Glomerular visceral epithelial cell (primary cell): ENCODE data around the gene TMEM259.

Experiments
- DNase-seq: peaks from one replicate; pipeline ENCODE4 v3.0.0-alpha.2; 2016; ENCODE audit errors: extremely low spot score

Gene TMEM259

DNA sequence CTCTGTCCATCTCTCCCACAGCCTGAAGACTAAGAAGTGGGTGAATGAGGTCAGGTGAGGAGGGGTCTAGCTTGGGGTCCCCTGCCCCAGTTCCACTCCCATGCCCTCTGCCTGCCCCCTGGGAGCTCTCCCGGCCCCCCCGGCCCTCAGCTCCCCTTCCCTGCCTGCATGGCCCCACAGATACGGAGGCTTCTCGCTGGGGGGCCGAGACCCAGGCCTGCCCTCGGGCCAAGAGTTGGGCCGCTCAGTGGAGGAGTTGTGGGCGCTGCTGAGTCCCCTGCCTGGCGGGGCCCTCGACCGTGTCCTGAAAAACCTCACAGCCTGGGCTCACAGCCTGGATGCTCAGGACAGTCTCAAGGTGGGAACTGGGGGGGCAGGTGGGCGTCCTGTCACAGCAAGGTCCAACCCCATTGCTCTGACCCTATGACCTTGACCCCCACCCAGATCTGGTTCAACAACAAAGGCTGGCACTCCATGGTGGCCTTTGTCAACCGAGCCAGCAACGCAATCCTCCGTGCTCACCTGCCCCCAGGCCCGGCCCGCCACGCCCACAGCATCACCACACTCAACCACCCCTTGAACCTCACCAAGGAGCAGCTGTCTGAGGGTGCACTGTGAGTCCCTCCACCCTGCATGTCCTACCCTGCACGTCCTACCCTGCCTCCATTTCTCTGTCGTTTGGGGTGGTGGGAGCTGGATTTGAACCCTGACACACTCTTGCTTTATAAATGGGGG lies 35.1 kb upstream of the TMEM259 start:
- DNase-seq: no peak

GRCh38 chr19:1055028-1055425 lies 34.1 kb upstream of the TMEM259 start:
- DNase-seq: no peak

DNA sequence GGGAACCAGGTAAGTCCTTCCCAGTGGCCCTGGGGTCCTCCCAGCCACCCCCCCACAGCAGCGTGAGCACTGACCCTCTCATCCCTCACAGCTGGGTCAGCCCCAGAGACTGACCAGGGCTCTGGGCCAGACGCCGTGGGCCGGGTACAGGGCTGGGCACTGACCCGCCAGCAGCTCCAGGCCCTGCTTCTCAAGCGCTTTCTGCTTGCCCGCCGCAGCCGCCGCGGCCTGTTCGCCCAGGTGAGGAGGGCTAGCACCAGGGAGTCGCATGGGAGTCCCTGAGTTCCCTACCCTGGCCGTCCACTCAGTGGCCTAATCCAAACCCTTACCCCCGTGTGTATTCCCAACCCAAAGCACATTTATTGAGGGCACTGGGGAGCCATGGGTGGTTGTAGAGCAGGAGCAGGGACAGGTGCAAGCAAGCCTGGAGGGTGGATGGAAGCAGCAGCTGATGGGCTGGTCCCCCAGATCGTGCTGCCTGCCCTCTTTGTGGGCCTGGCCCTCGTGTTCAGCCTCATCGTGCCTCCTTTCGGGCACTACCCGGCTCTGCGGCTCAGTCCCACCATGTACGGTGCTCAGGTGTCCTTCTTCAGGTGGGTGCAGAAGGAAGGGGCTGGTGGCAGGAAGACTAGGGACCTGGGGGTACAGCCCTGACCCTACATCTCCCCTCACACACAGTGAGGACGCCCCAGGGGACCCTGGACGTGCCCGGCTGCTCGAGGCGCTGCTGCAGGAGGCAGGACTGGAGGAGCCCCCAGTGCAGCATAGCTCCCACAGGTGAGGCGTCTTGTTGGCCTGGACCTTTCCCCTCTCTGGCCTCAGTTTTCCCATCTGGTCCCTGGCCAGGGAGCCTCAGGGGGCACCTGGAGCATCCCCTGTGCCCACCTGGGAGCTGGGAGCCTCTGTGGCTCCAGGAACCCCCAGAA lies 33.4 kb upstream of the TMEM259 start:
- DNase-seq: no peak

- no peak for DNase-seq
These were observed 32.5 kb upstream of the TMEM259 start for GRCh38 chr19:1053176-1054101.

DNA sequence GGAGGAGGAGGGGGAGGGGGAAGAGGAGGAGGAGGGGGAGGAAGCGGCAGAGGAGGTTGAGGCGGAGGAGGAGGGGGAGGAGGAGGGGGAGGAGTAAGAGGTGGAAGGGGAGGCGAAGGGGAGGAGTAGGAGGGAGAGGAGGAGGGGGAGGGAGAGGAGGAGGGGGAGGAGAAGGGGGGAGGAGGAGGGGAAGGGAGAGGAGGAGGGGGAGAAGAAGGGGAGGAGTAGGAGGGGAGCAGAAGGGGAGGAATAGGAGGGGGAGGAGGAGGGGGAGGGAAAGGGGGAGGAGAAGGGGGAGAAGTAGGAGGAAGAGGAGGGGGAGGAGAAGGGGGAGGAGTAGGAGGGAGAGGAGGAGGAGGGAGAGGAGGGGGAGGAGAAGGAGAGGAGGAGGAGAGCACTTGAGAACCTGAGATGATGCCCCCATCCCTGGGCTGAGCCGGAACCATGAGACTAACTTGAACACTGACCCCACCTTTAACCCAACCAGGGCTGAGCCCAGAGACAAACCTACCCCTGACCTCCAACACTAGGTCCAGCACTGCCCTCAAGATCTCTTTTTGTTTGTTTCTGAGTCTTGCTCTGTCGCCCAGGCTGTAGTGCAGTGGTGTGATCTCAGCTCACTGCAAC lies 31.5 kb upstream of the TMEM259 start:
- DNase-seq: no peak

GRCh38 chr19:1051791-1052190 lies 30.9 kb upstream of the TMEM259 start:
- DNase-seq: no peak

DNA sequence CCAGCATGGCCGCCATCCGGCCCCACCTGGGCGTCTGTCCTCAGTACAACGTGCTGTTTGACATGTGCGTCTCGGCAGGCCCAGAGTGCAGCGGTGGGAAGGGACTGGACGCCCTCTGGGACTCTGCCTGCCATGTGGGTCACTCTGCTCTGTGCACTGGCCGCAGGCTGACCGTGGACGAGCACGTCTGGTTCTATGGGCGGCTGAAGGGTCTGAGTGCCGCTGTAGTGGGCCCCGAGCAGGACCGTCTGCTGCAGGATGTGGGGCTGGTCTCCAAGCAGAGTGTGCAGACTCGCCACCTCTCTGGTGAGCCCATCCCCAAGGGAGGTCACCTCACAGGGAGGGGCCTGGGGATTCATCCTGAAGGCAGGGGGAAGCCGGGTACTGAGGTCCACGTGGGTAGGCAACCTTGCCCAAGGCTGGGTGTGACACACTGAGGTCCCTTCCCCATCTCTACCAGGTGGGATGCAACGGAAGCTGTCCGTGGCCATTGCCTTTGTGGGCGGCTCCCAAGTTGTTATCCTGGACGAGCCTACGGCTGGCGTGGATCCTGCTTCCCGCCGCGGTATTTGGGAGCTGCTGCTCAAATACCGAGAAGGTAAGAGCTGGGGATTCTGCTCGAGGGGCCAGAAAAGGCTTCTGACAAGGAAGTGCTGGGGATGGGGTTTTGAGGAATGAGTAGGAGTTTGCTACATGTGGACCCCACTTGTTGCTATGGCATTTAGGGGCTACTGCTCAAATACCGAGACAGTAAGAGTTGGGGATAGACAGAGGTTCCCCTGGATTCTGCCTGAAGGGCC lies 30.3 kb upstream of the TMEM259 start:
- no peak for DNase-seq

DNA sequence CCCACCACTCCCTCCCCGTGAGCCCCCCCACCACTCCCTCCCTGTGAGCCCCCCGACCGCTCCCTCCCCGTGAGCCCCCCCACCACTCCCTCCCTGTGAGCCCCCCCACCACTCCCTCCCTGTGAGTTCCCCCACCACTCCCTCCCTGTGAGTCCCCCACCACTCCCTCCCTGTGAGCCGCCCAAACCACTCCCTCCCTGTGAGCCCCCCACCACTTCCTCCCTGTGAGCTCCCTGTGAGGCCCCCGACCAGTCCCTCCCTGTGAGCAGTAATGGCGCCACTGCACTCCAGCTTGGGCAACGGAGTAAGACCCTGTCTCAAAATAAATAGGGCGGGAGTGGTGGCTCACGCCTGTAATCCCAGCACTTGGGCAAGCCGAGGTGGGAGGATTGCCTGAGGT lies 28.9 kb upstream of the TMEM259 start:
- no peak for DNase-seq

- DNase-seq: no peak
These were observed 28.2 kb upstream of the TMEM259 start for GRCh38 chr19:1049106-1049505.

- DNase-seq: no peak
These were observed 26.8 kb upstream of the TMEM259 start for GRCh38 chr19:1047696-1048147.

DNA sequence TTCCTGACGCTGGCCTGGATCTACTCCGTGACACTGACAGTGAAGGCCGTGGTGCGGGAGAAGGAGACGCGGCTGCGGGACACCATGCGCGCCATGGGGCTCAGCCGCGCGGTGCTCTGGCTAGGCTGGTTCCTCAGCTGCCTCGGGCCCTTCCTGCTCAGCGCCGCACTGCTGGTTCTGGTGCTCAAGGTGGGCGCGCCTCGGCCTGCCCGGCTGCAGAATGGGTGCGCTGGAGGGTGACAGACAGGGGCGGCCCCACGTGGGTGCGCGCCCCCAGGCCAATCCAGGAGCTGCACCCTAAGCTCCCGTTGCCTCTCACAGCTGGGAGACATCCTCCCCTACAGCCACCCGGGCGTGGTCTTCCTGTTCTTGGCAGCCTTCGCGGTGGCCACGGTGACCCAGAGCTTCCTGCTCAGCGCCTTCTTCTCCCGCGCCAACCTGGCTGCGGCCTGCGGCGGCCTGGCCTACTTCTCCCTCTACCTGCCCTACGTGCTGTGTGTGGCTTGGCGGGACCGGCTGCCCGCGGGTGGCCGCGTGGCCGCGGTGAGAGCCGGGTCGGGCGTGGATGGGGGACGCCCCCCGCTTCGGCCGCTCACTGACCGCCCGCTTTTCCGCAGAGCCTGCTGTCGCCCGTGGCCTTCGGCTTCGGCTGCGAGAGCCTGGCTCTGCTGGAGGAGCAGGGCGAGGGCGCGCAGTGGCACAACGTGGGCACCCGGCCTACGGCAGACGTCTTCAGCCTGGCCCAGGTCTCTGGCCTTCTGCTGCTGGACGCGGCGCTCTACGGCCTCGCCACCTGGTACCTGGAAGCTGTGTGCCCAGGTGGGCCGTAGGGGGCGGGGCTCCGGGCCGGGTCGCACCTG lies 26.1 kb upstream of the TMEM259 start:
- no peak for DNase-seq

- no peak for DNase-seq
These were observed 25.2 kb upstream of the TMEM259 start for GRCh38 chr19:1046117-1046626.

DNA sequence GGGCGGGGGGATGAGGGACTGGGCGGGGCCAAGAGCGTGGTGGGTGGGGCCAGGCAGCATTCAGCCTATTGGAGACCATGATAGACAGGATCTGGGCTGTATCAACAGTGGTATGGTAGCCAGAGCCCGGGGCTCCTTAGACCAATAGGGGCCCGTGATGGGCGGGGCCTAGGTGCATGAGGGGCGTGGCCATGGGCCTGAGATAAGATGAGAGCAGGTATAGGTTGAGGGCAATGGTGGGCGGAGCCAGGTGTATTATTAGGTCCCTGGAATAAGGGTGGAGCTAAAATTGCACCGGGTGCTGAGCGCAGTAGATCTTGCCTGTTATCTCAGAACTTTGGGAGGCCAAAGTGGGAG lies 24.3 kb upstream of the TMEM259 start:
- peak; percentile 52 for DNase-seq

- DNase-seq: no peak
These were observed 22.0 kb upstream of the TMEM259 start for GRCh38 chr19:1042689-1043511.

DNA sequence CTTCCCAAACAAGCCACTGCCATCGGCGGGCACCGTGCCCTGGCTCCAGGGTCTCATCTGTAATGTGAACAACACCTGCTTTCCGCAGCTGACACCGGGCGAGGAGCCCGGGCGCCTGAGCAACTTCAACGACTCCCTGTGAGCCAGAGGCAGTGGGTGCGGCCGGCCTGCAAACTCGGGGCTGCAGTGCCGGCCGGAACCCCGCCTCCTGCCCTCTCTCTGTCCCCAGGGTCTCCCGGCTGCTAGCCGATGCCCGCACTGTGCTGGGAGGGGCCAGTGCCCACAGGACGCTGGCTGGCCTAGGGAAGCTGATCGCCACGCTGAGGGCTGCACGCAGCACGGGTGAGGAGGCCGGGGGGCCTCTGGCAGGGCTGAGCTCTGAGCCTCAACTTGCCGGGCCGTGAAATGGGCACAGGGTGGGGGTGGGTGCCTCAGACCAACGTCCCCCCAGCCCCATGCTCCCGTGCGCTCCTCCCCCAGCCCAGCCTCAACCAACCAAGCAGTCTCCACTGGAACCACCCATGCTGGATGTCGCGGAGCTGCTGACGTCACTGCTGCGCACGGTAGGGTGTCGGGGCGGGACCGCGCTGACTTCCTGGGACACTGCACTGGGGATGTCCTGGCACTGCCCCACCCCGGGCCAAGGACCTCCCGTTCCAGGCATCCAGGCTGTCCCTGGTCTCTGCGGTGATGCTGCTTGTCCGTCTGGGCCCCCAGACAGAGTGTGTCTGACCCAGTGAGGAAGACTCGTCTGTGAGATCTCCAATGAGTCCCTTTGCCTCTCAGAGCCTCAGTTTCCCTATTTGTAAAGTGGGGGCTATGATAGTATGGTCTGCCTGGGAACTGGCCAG lies 21.1 kb upstream of the TMEM259 start:
- no peak for DNase-seq

DNA sequence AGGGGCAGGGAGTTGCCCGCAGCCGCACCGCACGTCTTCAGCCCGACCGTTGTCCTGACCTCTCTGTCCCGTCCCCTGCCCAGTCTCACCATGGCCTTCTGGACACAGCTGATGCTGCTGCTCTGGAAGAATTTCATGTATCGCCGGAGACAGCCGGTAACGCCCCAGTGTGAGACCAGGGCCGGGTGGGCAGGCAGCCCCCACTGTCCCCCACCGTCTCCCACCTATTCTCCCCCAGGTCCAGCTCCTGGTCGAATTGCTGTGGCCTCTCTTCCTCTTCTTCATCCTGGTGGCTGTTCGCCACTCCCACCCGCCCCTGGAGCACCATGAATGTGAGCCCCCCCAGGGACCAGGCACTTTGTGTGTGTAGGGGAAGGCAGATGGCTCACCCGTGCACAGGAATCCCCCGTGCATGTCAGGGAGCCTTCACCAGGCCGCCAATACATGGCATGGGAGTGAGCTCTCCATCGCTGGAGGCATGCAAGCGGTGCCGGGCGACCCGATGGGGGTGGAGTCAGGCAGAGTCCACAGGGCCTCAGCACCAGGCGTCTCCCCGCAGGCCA lies 20.4 kb upstream of the TMEM259 start:
- no peak for DNase-seq
